ENCODE measurements around the gene LHFPL6.

LHFPL6 gene

DNA sequence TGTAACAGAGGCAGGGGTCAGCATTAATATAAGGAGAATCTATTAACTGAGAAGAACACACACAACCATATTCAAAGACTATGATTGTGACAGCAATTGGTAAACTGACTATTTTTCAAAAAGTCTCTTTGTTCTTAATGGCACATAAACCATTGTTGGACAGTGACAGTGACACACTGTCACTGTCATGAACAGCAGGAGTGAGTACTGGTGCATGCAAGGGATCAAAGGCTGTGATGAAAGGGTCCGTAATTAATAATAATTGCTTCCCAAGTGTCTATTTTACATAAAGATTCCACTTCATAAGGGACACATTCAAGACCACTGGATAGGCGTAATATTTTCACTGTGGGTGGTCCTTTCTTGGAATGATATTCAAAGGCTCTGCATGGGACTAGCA lies 50.7 kb downstream of the LHFPL6 start:
- no peak for DNase-seq

GRCh38 chr13:39550931-39551330 lies 52.1 kb downstream of the LHFPL6 start:
- DNase-seq, result no peak

GRCh38 chr13:39547108-39547507 lies 55.9 kb downstream of the LHFPL6 start:
- no peak for DNase-seq

GRCh38 chr13:39542361-39542760 lies 60.6 kb downstream of the LHFPL6 start:
- no peak for DNase-seq

GRCh38 chr13:39540929-39541605 lies 61.9 kb downstream of the LHFPL6 start:
- no peak for DNase-seq

GRCh38 chr13:39538816-39539790 lies 63.9 kb downstream of the LHFPL6 start:
- no peak for DNase-seq

GRCh38 chr13:39536906-39537305 lies 66.1 kb downstream of the LHFPL6 start:
- no peak for DNase-seq

DNA sequence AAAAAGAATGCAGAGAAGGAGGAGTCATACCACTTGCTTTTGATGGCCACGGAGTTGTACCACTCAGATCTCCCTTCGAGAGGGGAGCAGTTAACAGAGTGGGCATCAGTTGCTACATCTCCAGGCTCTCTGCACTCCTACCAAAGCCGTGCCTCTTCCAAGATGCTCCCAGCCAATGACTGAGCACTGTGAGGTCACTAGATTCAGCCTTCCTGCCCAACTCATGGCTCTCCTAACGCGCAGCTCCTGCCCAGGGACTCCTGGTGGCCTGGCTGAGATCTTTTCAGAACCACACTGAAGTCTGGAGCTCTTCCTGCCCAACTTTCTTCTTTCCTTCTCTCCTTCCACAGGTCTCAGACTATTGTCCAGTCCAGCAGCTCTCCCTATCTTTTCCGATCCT lies 66.7 kb downstream of the LHFPL6 start:
- no peak for DNase-seq

DNA sequence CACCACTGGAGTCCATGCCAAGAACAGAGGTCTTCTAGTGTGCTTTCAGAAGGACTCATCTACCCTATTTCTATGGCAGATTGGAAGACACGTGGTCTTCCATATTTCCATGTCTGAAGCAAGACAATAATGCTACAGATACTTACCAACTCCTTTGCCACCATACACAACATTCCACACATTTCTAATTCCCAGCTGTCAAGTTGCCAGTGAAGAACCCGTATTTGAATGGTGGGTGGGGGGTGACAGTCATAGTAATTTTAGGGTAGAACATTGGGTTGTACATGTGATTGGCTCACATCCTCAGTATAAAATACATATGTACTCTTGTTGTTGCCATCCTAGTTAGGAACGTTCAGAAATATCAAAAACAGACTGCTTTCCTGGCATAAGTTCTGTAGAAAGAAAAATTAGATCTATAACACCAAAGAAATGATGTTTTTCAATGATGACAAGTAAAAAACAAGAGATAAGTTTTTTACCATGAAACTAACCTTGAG lies 69.3 kb downstream of the LHFPL6 start:
- no peak for DNase-seq

GRCh38 chr13:39531646-39532045 lies 71.3 kb downstream of the LHFPL6 start:
- DNase-seq, result no peak

DNA sequence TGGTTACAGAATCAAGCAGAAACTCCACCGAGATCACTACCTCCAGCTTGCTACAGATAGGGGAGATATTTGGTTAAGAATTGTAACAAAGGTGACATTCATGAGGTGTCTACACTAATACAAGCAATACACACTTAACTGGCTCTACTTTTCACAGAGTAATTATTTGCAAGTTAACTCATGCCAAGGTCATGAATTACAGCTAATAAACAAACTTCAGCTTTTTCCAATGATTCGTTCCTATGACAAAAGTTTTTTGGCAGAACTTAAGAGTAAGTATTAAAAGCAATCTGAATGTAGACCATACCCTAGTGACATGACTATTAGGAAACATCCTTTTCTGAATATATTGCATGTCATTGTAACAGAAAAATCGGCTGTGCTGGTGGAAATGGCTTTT lies 72.1 kb downstream of the LHFPL6 start:
- no peak for DNase-seq

DNA sequence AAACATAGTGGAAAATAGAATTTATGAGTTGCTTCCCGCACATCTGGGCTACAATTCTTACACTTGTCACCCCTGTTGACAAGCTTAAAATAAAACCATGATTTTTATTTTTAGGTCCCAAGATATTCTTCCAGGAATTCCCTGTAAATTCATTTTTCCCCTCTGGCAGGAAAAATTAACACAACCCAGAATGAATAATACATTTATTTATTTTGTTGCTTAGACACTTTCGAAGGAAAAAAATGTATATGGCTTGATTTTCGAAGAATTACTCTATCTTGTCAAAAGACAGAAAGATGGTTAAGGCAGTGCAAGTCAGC lies 74.4 kb downstream of the LHFPL6 start:
- no peak for DNase-seq

DNA sequence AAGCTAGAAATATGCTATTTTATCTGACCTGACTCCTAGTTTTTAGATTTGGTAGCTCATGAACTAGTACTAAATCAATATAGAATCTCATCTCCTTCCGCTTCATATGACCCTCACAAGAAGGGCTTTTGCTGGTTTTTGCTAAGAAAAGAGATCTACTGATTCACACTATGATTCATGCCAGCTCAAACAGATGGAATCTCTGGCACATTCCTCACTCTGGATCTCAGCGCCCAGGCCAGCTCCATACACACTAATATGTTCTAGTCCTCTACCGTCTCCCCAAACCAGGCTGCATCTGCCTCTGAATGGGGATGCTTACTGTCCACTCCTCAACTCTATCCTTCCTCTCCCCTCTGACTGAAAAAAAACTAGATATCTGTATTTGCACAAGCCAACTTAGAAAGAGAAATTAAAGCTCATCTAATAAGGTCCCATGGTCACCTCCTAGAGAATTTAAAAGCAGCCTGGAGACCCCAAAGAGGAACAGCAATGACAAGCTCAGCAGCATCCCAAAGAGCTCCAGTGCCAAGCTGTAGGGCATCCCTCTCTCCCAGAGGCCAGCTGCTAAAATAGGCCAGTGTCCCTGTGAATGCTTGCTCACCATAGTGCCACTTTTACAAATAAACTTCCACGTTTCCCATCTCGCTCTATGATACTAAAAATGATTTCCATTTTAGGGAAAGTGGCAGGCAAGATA lies 74.9 kb downstream of the LHFPL6 start:
- DNase-seq, result no peak

DNA sequence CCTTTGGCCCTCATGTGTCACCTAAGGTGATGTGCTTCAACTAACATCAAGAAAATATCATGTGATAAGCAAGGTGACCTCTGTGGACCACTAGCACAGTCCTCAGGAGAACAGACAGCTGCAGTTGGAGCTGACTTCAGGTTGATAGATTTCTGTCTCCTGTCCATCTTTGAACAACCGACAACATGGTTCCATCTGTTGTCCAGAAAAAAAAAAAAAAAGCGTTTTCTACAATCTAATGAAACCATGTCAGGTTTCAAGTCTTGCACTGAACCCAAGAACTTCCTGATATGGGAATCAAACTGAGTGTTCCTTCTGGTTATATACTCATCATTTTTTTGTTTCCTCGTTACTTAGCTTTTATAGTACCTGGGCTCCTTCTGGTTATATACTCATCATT lies 75.7 kb downstream of the LHFPL6 start:
- no peak for DNase-seq

GRCh38 chr13:39526499-39526898 lies 76.5 kb downstream of the LHFPL6 start:
- no peak for DNase-seq

- DNase-seq, result no peak
Observed at GRCh38 chr13:39525506-39525905, 77.5 kb downstream of the LHFPL6 start.

GRCh38 chr13:39524795-39525194 lies 78.2 kb downstream of the LHFPL6 start:
- DNase-seq, result no peak

- no peak for DNase-seq
Observed at GRCh38 chr13:39522329-39522728, 80.7 kb downstream of the LHFPL6 start.

- no peak for DNase-seq
Observed at GRCh38 chr13:39521701-39522100, 81.3 kb downstream of the LHFPL6 start.

DNA sequence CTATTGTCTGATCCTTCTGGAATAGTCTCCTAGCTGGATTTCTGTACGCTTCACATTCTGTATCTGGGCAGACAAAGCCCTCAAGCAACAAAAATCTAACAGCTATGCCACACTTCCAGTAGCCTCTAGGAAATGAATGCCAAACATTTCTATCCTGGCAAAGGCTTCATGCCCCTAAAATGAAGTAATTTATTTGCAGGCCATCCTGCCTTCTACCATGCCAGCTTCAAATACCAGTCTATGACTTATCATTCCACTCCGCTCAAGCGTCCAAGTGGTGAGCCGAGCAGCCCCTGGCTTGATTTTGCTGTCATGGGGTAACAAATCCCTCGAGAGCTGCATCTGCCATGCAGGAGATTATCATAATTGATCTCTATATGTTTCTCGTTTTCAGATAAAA lies 86.9 kb downstream of the LHFPL6 start:
- DNase-seq, result no peak

GRCh38 chr13:39515224-39515714 lies 87.7 kb downstream of the LHFPL6 start:
- no peak for DNase-seq

DNA sequence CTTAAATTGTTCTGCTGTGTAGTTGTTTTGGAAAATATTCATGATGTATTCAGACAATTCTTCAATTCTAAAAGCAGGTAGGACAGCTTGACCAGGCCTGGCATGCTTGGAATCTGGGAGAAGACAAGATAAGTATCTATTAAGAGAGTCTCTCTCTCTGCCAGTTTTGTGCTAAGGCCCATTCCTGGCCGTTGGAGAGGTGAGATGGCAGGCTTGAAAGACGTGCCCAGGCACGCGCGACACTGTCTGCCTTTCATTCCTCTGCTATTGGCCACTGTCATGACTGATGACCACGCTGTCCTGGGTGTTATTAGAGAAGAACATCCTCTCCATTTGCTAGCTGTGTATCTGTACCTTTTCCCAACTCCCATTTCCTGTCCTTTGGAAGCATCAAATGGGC lies 90.3 kb downstream of the LHFPL6 start:
- DNase-seq, result no peak

GRCh38 chr13:39510316-39510695 lies 92.7 kb downstream of the LHFPL6 start:
- DNase-seq, result no peak

All from GDM1 (cell line).